Measurements from ENCODE around the gene CERK. TPM values are rescaled to one million over a fixed set of nuclear protein-coding genes. Genes with fewer than 3 reads are reported as not detected.
"Not testable (repeated sequence)": the region's sequence is repeated elsewhere in the genome, so short reads cannot be mapped to it uniquely, and the experiment has no call there.

CERK gene, protein sequence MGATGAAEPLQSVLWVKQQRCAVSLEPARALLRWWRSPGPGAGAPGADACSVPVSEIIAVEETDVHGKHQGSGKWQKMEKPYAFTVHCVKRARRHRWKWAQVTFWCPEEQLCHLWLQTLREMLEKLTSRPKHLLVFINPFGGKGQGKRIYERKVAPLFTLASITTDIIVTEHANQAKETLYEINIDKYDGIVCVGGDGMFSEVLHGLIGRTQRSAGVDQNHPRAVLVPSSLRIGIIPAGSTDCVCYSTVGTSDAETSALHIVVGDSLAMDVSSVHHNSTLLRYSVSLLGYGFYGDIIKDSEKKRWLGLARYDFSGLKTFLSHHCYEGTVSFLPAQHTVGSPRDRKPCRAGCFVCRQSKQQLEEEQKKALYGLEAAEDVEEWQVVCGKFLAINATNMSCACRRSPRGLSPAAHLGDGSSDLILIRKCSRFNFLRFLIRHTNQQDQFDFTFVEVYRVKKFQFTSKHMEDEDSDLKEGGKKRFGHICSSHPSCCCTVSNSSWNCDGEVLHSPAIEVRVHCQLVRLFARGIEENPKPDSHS
- polyA plus RNA-seq (ENCODE audit: insufficient read length in 4 of 4) = 10 to 100 TPM; 46.1 to 54.9 (median 52.3) TPM

DNA sequence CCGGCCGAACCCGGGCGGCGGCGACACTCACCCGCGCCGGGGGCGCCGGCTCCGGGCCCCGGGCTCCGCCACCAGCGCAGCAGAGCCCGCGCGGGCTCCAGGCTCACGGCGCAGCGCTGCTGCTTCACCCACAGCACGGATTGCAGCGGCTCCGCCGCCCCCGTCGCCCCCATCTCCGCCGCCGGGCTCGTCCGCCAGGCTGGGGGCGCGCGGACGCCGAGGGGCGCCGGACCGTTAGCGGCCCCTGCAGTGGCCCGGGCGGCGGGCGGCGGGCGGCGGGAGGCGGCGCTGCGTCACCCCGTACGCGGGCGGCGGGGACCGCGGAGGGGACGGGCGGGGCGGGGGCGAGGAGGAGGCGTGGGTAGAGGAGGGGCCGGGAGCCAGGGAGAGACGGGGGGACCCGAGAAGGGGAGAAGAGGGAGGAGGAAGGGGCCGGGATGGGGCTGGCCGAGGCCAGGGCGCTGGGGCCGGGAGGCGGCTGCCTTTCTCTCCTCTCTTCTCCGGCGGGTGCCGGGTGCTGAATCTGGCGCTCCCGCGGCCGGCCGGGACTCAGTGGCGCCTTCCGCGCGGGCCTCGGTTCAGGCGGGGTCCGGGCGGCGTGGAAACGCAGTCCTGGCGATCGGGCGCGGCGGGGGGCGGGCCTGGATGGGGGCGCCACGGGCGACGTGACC is at the start of gene CERK:
CERK (minus strand) TSS at position 277 of the 671 bp plus-strand sequence; CDS start at position 173, 104 bp downstream.
- DNase-seq (ENCODE audit: low read depth in 4 of 4, low spot score in 3 of 4) = no peak

DNA sequence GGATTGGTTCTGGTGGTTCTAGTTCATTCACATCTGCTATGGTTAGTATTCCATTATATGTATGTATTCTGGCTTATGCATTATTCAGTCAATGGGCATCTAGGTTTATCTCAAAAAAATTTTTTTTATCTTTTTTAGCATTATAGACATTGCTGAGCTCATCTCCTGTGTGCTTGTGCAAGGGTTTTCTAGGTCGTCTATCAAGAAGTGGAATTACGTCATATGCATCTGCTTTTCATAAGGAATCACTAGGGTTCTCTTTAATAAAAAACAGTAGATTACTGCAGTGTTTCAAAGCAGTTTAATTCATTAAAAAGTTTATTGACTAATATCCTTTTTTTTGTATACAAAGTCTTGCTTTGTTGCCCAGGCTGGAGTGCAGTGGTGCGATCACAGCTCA is 45.7 kb upstream of the CERK start:
- no peak for DNase-seq (ENCODE audit: low read depth in 4 of 4, low spot score in 3 of 4)

DNA sequence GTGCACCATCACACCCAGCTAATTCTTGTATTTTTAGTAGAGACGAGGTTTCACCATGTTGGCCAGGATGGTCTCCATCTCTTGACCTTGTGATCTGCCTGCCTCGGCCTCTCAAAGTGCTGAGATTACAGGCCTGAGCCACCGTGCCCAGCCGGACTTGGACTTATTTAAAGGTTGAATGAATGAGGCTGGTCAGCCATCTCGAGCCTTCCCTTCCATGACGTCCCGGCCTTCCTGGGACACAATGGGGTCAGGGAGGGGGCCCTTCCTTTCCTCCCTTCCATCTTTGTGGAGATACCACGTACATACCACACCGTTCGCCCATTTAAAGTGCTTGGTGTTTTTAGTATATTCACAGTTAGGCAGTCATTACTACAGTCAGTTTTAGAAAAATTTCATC is 44.1 kb upstream of the CERK start:
- DNase-seq (ENCODE audit: low read depth in 4 of 4, low spot score in 3 of 4) = not testable (repeated sequence)

DNA sequence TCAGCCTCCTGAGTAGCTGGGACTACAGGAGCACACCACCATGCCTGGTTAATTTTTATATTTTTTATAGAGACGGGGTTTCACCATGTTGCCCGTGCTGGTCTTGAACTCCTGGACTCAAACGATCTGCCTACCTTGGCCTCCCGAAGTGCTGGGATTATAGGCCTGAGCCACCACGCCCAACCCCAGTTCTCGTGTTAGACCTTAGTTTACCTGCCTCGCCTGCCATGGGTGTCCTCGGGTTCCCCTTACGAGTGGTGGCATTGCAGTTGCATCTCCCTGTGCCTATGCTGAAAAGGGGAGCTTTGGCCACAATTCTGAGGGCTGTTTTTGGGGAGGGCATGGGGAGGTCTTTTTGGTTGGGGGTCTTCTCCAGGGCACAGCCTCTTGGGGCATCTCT is 43.2 kb upstream of the CERK start:
- no peak for DNase-seq (ENCODE audit: low read depth in 4 of 4, low spot score in 3 of 4)

DNA sequence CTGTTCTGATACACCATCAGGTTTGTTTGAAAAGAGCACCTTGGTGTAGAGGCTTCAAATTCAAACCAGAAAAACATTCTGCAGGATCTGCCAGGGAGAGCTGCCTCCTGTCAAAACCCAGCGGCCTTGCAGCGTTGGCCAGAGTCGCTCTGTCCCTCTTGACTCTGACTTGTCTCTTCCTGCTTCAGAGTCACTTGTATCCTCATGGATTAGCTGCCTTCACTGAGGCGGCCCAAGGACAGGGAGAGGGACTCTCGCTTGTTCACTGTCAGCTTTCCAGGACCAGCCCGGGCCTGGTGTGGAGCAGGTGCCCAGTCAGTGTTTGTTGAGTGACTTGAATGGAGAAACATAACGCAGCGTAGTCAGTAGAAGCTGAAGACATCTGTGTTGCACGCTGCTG is 42.4 kb upstream of the CERK start:
- DNase-seq (ENCODE audit: low read depth in 4 of 4, low spot score in 3 of 4) = no peak

DNA sequence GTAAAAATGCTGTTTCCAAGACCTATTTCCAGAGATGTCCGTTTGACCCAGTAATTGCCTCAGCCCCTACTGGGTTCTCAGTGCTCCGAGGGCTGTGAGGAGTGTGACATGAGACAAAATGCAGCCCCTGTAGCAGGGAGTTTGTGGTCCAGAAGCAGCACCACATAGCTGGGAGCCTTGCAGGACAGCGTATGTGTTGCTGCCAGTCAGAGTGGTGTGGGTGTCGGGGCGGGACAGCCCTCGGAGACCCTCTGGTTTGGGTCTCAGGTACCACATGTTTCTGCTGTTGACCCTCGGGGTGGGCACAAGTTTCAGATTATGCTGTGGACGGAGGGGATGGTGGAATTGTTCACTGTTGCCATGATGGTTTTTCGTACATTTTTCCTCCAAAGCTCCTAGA is 41.6 kb upstream of the CERK start:
- no peak for DNase-seq (ENCODE audit: low read depth in 4 of 4, low spot score in 3 of 4)

DNA sequence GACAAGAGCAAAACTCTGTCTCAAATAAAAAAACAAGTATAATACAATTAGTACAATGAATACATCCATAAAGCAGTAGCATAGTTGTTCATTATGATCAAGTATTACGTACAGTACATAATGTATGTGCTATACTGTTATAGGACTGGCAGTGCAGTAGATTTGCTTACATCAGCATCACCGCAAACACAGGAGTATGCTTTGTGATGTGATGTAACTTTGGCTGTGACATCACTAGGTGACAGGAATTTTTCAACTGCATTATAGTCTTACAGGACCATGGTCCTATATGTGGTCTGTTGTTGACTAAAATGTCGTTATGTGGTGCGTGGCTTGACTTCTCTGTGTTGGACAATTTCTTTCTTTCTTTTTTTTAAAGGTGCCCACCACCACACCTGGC is 41.0 kb upstream of the CERK start:
- DNase-seq (ENCODE audit: low read depth in 4 of 4, low spot score in 3 of 4) = no peak

DNA sequence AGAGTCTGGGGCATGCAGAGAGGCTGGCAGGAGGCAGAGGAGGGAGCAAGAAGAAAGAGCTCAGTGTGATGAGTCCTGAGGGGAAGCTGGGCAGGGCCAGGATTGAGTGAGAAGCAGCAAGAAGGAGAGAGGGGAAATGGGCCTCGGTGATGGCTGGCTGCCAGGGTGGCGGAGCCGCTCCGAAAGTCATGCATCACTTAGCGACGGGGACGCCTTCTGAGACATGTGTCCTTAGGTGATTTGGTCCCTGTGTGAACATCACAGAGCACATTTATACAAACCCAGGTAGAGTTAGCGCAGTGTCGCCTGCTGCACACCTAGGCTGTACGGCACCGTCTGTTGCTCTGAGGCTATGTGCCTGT is 39.5 kb upstream of the CERK start:
- DNase-seq (ENCODE audit: low read depth in 4 of 4, low spot score in 3 of 4) = no peak

DNA sequence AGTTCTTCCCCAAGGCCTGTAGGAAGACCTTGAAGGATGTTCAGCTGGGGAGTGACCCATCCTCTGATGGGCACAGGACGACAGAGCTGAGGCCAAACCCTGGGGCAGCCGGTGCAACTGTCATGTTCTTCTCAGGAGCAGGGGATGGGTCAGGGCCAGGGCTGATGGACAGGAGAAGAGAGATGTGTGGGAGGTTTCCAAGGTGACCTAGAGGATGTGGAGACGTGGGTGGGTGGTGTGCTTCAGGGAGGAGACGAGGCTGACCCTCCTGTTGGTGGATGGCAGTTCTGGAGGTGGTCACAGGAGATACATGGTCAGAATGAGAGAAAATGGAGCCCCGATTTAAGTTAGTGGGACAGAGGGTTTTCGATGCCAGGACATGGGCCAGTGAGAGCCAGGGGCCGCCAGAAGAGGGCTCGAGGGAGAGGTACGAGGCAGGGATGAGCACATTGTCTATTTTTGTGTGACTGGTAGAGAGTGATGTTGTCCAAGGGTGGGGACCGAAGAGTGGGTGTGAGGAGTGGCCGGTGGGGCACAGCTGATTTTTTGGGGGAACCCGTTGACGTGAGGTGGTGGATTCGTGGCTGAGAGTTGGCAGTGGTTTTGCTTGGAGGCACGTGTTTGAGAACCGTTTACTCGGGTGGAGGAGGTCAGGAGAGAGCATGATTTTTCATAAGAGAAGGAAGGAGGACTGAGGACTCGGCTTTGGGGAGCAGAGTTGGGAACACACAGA is 39.0 kb upstream of the CERK start:
- DNase-seq (ENCODE audit: low read depth in 4 of 4, low spot score in 3 of 4) = no peak

DNA sequence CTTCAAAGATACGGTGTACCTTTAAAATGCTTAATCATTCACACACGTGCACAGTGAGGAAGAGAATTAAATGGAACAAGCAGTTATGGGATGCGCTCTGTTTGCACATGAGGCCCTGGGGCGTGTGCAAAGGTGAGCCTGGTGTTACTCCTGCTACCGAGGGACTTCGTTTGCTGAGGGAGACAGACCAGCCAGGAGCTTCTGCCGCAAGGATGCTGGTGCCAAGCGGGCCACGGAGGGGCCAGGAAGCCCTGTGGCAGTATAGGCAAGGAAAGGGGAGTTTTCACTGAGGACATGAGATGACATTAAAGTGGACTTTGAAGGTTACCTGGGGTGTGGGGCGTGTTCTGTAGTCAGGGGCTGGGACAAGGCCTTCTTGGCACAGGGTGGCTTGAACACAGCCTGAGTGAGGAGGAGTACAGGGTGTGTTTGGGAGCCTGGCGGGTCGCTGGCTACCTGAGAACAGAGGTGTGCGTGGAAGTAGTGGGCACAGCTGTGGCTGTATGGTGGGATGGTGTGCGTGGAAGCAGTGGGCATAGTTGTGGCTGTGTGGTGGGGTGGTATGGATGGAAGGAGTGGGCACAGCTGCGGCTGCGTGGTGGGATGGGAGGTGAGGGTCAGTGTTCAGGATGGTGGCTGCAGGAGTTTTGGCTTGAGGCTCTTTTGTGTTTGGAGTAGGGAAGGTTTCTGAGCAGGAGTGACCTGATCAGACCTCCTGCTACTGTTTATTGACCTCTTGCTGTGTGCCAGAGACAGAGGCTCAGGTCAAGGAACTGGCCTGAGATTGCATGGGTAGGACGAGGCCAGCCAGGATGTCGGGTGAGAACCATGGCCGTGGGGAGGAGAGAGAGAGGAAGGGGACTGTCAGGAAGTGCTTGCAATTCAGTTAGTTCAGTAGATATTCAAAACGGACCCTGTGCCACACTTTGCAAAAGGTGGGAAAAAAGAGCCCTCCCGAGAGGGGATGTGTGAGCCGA is 38.1 kb upstream of the CERK start:
- DNase-seq (ENCODE audit: low read depth in 4 of 4, low spot score in 3 of 4) = no peak

DNA sequence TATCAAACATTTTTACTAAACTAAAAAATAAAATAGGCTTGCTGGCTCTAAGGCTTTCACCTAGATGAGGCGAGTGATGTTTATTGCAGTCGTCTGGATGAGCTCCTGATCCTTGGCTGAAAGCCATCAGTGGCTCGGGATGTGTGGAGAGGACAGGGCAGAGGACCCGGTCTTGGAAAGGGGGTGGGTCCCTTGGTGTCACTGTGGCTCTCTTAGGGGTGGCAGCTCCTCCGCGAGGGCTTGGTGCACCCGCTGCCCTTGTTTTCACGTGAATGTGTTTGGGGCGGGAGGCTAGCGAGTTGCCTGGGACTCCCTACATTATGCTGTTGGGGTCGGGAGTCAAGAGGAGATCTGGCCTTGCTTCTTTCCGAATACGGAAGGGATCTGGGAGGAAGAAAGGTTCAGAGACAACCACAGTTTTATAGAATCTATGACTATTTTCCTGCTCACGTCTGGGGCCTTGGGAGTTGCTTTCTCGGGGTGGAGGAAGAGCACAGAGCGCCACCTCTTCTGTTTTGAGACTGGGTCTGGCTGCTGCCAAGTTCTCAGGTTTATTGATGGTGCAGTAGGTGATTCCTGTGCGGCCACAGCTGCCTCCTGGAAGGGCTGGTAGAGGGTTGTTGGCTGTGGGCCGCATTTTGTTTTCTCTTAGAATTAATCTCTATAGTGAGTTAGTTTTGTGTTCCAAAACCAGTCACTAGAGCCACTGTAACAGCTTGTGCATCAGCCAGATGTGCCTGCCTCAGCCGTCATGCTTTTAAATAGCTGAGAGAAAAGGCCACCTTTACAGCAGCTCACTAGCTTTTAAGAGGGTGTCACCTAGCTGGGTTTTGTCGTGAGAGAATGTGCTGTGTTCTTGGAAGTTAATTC is 37.2 kb upstream of the CERK start:
- DNase-seq (ENCODE audit: low read depth in 4 of 4, low spot score in 3 of 4) = no peak

DNA sequence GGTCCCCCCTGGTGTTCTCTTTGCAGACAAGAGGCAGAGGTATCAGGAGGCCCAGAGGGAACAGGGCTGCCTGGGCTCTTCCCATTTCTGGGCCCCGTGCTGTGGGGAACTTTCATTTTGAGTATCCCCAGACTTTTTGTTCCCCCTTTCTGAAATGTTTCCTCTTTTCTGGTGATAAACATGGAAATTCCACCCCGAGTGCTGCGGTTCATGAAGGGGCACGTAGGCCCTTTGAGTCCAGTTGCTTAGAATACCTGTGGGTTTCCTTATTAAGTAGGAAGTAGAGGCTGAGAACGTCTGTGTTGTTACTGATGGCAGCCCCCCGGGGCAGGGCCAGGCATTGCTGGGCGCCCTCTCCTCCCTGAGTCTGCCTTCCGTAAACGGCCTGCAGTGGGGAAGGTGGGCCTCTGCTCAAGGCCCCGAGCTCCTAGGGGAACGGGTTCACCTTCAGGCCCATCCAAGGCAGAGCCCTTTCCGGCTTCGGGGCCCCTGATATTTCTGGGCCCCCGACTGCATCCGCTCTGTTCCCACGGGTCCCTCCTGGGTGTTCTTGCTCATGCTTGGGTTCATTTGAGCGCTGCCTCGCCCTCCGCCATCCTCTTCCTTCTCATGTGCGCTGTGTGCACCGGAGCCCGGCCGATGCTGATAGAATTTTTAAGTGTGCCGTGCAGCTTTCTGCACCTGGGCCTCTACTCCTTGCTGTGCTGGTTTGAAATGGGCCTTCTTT is 36.4 kb upstream of the CERK start:
- DNase-seq (ENCODE audit: low read depth in 4 of 4, low spot score in 3 of 4) = no peak

DNA sequence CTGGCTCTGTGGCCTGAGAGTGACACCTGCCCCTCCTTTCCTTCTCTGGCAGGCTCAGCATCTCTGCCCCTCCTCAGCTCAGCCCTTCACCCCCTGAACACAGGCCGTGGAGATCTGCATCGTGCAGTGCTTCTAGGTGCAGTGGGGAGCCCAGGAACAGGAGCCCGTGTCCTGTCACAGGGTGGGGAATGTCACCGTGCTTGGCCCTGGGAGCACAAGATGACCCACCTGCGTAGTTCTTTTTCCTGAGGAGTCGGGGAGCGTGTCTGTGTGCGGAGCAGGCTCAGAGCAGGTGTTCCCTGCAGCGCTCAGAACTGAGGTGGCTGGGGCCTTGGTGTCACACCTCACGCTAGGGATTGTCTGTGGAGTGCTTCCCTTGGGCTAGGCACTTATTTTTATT is 35.0 kb upstream of the CERK start:
- no peak for DNase-seq (ENCODE audit: low read depth in 4 of 4, low spot score in 3 of 4)

DNA sequence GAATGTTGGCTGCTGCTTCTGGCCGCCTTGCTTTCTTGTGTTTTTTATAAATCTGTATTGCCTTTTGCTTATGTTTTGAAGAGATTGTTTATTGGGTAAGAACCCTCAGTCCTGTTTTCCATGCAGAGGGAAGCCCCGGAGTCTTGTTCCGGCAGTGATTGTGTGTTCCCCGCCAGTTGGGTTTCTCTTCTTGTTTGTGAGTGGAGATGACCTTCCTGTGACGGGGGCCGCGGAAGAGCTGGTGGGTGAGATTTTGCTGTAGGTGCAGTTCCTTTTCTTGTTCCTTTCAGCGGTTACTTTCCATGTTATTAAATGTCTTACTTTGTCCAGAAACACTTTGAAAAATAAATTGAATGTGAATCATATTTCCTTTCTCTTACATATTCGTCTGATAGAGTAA is 32.7 kb upstream of the CERK start:
- no peak for DNase-seq (ENCODE audit: low read depth in 4 of 4, low spot score in 3 of 4)

DNA sequence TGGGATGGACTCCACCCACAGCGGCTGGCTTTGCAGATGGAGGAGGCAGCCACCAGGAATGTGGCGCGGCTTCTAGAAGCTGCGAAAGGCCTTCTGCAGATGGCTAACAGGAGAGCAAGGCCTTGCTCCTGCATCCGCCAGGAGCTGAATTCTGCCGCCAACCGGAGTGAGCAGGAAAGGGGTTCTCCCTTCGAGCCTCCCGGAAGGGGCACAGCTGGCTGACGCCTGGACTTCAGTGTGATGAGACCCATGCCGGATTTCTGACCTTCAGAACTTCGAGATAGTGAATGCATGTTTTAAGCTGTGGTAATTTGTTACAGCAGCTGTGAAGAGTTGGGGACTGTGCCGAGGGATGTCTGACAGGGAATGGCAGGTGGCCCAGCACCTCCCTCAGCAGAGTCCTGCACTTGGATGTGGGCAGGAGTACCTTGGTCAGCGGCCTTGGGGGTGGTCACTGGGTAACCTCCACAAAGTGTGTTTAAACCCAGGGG is 32.1 kb upstream of the CERK start:
- no peak for DNase-seq (ENCODE audit: low read depth in 4 of 4, low spot score in 3 of 4)

DNA sequence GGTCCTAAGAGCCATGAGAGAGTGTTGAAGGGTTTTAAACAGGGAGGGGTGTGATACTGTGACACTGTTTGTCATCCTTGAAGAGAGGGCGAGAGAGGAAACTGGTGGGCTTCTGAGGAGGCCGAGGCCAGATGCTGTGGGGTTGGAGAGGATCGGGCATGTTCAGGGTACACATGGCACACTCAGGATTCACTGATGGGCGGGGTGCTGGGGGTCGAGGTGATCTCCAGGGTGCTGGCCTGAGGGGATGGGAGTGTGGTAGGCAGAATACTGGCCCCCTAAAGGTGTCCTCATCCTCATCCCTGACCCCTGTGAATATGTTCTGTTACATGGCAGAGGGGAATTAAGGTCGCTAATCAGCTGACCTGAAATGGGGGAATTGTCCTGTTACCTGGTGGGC is 31.7 kb upstream of the CERK start:
- no peak for DNase-seq (ENCODE audit: low read depth in 4 of 4, low spot score in 3 of 4)

DNA sequence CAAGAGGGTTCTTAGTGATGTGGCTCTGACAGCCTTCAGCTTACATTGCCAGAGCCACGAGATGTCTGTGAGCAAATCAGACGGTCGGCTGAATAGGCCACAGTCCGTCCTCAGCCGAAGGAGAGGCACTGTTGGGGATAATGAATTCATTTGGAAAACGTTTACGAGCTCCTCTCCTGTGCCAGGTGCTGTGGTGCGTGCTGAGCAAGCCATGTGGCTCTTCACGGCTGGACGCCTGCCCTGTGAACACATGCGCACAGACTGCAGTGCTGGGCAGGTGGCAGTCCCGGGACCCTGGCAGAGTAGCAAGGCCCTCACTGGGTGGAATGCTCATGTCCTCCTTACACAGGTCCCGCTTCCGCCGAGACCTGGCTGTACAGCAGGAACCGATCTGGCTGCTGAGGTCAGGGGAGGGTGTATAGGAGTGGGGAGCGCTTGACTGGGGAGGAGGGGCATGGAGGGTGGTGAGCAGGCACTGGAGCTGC is 31.2 kb upstream of the CERK start:
- no peak for DNase-seq (ENCODE audit: low read depth in 4 of 4, low spot score in 3 of 4)

Measured in right renal pelvis (tissue), 4 donors.